Lower leg skin (tissue), 3 donors: ENCODE data around the gene CAT.

Experiments
- CTCF ChIP-seq, 3 donors: fragments of 450-650 bp; IDR thresholded peaks; one replicate each; pipeline ENCODE4 v1.5.1; 2016; ENCODE audit warnings: antibody characterized with exemption in 3 of 3, mild to moderate bottlenecking in 3 of 3, moderate library complexity in 2 of 3
- POLR2A ChIP-seq, 2 donors: fragments of 450-650 bp; IDR thresholded peaks; one replicate each; pipeline ENCODE4 v1.6.1; 2016 to 2017; ENCODE audit warnings: antibody characterized with exemption in 2 of 2, mild to moderate bottlenecking in 1 of 2, moderate library complexity in 1 of 2

DNA sequence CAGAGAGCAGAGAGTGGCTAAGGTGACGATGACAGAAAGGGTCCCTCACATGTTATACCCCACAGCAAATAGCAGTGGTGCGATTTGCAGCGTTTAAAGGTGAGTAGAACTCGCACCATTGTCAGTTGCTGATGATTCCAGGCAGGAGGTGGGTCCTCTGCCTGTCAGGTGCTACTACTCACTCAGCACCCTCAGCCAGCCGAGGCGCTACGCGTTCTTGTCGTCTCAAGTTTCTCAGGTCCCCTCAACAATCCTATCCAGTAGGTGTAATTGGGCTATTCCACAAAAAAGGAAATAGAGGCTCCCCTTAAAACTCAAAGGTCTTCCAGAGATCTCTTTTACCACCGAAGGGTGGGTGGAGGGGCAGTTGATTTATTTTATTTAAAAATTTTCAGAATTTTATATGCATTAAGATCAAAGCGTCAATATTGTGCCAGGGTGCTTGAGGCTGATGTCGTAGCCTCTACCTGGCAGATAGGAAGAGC lies 56.5 kb downstream of the CAT start:
- TF ChIP-seq POLR2A (IDR thresholded peaks at IDR 0.05) (no peak), CTCF (IDR thresholded peaks at IDR 0.05) (no peak)
